Sciatic nerve (tissue), 2 donors: ENCODE measurements around the gene TCF20. TPM values are rescaled to one million over a fixed set of nuclear protein-coding genes. Genes with fewer than 3 reads are reported as not detected.

Experiments
- ATAC-seq: fragments of 200-7000 bp; cut with Tn5 transposase; one replicate; pipeline ENCODE4 v1.9.1; 2020; ENCODE audit warnings: mild to moderate bottlenecking, moderate library complexity
- DNase-seq: peaks from one replicate; pipeline ENCODE4 v3.0.0-alpha.2; 2020; ENCODE audit warnings: low spot score
- intact Hi-C: fragments of 100-400 bp; cut with DNase I; formaldehyde crosslinking; loops from one replicate; pipeline ENCODE4 v1.14.2; 2022
- total RNA-seq: library from RNA; stranded (reverse); fragmentation: NEBNext Ultra II Directional; extraction: Animal tissue kit (Norgen Biotek cat#: 25700); gene quantifications from one replicate; pipeline ENCODE4 v1.2.1, GENCODE V29; 2021
- donor health status: DM: no; HTN: no; CAD: no.
- donor health status: DM: no; HTN: no; CAD: no.

TCF20 gene
- total RNA-seq, 1 donor from 2014 or later, result 46.1 TPM

- intact Hi-C loops, result loop anchor here (10.0 kb wide), 1 partner anchor 163 kb away; the partner anchor contains the start of gene NFAM1
- no peak for DNase-seq
- no peak for ATAC-seq
These were observed 849 bp upstream of the TCF20 start for GRCh38 chr22:42271191-42271813.

DNA sequence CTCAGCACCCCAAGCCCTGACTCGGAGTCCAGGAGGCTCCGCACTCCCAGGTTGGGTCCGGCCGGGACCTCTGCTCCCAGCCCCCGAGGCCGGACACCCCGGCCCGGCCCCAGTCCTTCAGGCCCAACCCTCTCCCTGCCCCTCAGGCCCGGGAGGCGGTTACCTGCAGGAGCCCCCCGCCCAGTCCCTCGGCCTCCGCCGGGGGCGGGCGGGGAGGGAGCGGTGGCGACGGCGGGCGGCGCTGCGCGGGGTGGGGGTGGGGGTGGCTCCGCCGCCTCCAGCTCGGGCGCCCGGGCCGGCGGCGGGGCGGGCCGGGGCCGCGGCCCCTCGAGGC lies 310 bp downstream of the TCF20 start:
- no peak for DNase-seq

GRCh38 chr22:42269432-42270175 lies 849 bp downstream of the TCF20 start:
- DNase-seq (no peak), ATAC-seq (peak; percentile 57)
- intact Hi-C loops, result loop anchor here (10.0 kb wide), 1 partner anchor 165 kb away; the partner anchor contains the start of gene NFAM1

More for the DNA sequence above, 310 bp downstream of the TCF20 start:
- peak; percentile 18 for ATAC-seq
- intact Hi-C loops, result loop anchor here (10.0 kb wide), 1 partner anchor 165 kb away; the partner anchor contains the start of gene NFAM1

DNA sequence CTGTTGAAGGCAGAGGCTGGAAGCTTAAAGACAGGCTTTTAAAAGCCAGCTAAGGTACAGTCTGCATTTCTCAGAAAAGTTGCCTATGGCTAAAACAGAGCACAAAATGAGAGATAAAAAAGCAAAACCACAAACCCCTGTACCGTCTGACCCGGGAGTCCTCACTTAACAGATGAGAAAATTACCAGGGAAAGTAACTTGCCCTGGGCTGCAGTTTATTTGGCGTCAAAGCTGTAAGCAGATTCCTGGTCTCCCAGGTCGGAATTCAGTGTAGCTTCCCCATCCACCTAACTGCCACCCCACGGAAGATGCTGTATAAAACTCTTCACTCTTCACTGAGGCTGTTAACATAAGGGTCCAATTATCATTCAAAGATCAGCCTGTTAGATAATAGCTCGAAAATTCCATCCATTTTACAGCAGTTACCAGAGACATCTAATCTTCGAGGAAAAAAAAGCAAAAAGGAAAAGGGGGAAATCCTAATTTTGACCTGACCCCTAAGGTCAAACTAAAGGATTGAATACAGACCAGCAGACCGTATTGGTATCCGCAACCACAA lies 1.5 kb downstream of the TCF20 start:
- ATAC-seq (no peak), DNase-seq (no peak)
- intact Hi-C loops, result no loop called here

DNA sequence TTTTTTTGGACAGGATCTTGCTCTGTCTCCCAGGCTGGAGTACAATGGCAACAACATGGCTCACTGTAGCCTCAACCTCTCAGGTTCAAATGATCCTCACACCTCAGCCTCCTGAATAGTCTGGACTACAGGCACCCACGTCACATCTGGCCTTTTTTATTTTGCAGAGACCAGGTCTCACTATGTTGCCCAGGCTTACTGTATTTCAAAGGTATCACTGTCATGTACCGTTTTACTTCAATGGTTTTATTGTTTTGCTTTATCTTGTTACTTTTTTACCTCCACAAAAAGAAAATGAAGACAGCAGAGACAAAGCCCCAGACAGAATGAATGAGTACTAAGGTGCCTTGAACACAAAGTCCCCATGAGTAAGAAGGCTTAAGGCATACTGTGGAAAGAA lies 5.1 kb downstream of the TCF20 start:
- DNase-seq, result no peak
- ATAC-seq, result no peak
- intact Hi-C loops, result no loop called here

- ATAC-seq (no peak), DNase-seq (no peak)
- intact Hi-C loops, result no loop called here
These were observed 6.5 kb downstream of the TCF20 start for GRCh38 chr22:42263944-42264343.

- ATAC-seq (no peak), DNase-seq (no peak)
- intact Hi-C loops, result no loop called here
These were observed 7.5 kb downstream of the TCF20 start for GRCh38 chr22:42262964-42263363.

DNA sequence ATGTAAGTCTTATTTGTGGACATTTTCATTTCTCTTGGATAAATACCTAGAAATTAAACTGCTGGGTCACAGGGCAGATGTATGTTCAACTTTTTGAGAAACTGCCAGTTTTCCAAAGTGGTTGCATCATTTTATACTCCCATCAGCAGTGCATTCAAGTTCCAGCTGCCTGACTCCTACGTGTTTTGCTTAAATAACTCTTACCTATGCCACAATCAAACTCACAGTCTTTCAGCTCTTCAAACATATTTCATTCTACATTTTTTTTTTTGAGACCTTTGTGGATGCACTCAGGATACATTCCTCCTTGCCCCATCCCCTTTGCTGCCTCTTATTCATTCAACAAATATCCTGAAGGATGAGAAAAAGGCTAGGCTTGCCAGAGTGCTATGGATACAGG lies 9.2 kb downstream of the TCF20 start:
- no peak for DNase-seq
- no peak for ATAC-seq

GRCh38 chr22:42258126-42258525 lies 12.3 kb downstream of the TCF20 start:
- no peak for DNase-seq
- intact Hi-C loops, result no loop called here
- ATAC-seq, result no peak

More for the DNA sequence above, 9.2 kb downstream of the TCF20 start:
- intact Hi-C loops, result no loop called here

DNA sequence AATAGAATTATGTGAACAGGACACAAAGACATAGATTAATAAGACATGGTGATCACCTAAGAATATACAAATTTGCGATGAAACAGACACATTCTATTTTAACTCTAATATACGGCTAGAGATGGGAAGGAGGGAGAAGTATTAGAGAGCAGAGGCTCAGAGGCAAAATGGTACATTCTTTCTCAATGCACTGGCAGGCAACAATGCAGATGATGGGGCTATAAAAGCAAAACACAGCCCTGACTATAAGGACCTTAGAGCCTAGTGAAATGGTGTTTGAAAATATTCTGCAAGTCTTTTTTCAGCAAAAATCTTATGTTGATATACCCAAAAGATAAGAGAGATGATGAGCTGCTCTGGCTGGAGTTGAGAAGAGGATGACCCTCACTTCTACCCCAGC lies 13.1 kb downstream of the TCF20 start:
- DNase-seq (no peak), ATAC-seq (no peak)
- intact Hi-C loops, result no loop called here

DNA sequence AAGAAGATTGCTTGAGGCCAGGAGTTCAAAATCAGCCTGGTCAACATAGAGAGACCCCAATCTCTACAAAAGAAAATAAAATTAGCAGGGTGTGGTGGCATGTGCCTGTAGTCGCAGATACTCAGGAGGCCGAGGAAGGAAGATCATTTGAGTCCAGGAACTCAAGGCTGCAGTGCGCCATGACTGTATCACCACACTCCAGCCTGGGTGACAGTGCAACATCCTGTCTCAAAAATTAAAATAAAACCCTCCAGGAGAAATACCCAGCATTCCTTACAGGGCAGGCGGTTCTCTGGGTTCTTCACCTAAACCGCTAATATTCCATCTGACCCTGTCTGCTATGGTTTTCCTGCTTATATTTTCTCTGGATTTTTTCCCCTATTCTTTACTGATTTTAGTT lies 13.5 kb downstream of the TCF20 start:
- intact Hi-C loops, result no loop called here
- DNase-seq (no peak), ATAC-seq (no peak)

DNA sequence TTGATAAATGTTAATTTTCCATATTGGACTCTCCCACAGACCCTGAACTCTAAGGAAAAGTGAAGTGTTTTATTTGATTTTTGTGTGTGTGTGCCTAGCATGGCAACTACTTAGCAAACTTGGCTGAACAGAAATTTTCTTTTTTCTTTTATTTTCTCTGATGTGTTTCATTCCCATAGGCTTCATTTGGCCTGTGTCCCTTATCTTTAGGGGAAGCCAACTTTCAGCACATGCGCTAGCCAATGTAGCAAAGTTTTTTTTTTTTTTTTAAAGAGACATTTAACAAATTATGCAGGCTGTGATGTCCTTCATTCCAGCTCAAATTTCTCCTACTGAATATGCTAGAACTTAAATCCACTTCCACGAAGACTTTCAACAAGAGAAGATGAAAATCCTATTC lies 14.2 kb downstream of the TCF20 start:
- DNase-seq (no peak), ATAC-seq (no peak)
- intact Hi-C loops, result no loop called here

- intact Hi-C loops, result no loop called here
- ATAC-seq (no peak), DNase-seq (no peak)
These were observed 20.6 kb downstream of the TCF20 start for GRCh38 chr22:42249831-42250230.

DNA sequence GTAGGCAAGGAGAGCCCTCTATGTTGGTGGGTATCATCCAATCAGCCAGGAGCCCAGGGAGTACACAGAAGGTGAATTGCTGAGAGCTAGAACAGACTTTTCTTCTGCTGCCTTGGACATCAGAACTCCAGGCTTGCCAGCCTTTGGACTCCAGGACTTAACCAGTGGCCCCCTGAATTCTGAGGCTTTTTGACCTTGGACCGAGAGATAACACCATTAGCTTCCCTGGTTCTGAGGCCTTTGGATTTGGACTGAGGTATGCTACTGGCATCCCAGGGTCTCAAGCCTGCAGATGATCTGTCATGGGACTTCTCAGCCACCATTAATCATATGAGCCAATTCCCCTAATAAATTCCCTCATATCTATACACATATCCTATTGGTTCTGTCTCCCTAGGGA lies 21.5 kb downstream of the TCF20 start:
- DNase-seq, result no peak
- no peak for ATAC-seq
- intact Hi-C loops, result no loop called here

DNA sequence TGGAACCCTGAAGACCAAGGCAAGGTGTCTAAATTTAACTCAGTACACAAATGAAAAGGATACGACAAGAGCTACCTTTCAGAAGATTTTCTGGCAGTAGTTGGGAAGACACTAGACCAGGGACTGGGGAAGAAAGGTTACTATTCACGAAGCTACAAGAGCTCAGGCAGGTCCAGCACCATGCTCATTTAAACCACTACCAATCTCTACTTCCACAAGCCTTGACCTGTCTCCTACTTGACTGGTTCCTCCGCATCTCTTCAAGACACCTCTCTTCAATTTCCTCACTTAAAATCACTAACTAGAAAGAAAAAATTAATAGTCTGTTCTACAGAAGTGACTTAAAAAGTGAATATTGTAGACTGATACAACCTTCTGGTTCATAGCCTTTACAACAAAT lies 22.9 kb downstream of the TCF20 start:
- DNase-seq (no peak), ATAC-seq (no peak)
- intact Hi-C loops, result no loop called here

DNA sequence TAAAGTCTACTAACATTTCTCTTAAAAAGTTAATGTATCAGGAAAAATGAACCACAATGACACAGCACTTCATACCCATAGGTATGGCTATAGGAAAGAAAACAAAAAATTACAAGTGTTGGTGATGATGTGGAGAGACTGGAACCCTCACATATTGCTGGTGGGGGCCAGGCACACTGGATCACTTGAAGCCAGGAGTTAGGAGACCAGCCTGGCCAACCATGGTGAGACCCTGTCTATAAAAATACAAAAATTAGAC lies 26.7 kb downstream of the TCF20 start:
- DNase-seq (no peak), ATAC-seq (no peak)
- intact Hi-C loops, result no loop called here

- DNase-seq (no peak), ATAC-seq (no peak)
- intact Hi-C loops, result no loop called here
These were observed 33.6 kb downstream of the TCF20 start for GRCh38 chr22:42236848-42237247.

DNA sequence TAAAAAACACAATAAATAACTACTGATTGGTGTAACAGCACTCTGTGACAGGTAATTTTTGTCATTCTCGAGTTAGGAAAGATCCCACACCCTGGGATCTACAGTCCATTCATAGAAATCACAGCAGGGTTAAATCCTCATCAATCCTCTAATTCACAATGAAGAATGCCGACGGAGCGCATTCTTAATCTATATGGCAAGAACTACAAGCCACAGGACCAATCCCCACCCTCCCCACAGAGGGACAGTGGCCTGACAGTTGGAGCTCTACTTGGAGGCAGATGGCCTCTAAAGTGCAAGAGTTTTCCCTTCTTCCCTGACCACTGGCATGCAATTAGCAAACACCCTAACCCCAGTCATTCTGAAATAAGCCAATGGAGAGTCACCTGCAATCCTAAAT lies 34.2 kb downstream of the TCF20 start:
- intact Hi-C loops, result no loop called here
- no peak for DNase-seq
- no peak for ATAC-seq

DNA sequence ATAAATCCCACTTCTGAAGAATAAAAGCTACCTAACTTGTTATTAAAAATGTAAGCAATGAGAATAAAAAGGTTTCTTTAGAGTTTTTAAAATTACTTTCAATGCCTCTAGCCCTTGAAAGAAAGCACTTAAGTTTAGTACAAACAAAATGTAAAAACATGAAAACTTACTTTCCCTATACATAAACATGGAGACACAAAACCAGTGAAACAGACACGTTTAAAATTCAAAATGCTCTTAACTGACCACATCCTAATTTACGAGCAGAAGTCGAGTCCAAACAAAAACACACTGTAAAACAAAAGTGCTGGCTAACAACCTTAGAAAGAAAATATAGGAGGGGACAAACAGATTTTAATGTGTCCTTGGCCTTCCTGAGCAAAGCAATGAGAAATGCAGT lies 36.6 kb downstream of the TCF20 start:
- intact Hi-C loops, result no loop called here
- DNase-seq (no peak), ATAC-seq (no peak)

GRCh38 chr22:42231929-42232328 lies 38.5 kb downstream of the TCF20 start:
- no peak for DNase-seq
- no peak for ATAC-seq
- intact Hi-C loops, result no loop called here
